WERI-Rb-1 (cell line): Measurements from ENCODE around the gene POLDIP2.

Experiments
- DNase-seq: peaks from one replicate; pipeline ENCODE4 v3.0.0-alpha.2; 2020
- H3K27ac ChIP-seq: fragments of 250-450 bp; sonication (Bioruptor Pico); 2 replicates; pipeline ENCODE4 v1.5.1; 2020; ENCODE audit warnings: mild to moderate bottlenecking, moderate library complexity
- H3K27me3 ChIP-seq: fragments of 250-450 bp; sonication (Bioruptor Pico); 2 replicates; pipeline ENCODE4 v1.5.1; 2021; ENCODE audit warnings: mild to moderate bottlenecking, low read depth, moderate library complexity; ENCODE audit not compliant: insufficient read depth, severe bottlenecking
- H3K36me3 ChIP-seq: fragments of 250-450 bp; sonication (Bioruptor Pico); 2 replicates; pipeline ENCODE4 v1.5.1; 2020; ENCODE audit warnings: mild to moderate bottlenecking, moderate library complexity
- H3K4me3 ChIP-seq: 2 replicates; pipeline ENCODE4 v1.5.1; 2011; ENCODE audit warnings: low read depth, mild to moderate bottlenecking, control low read depth, low read length
- H3K9me3 ChIP-seq: fragments of 250-450 bp; sonication (Bioruptor Pico); 2 replicates; pipeline ENCODE4 v1.5.1; 2021; ENCODE audit warnings: mild to moderate bottlenecking, moderate library complexity; ENCODE audit not compliant: severe bottlenecking
- CTCF ChIP-seq: IDR thresholded peaks from 2 replicates; pipeline ENCODE4 v1.5.1; 2011; ENCODE audit warnings: low read depth, mild to moderate bottlenecking, control low read depth, inconsistent platforms, low read length

POLDIP2 gene

GRCh38 chr17:28386391-28386790 lies 29.1 kb upstream of the POLDIP2 start:
- TF ChIP-seq CTCF: no peak
- Histone ChIP-seq H3K4me3 (no peak overlapping the region), H3K9me3 (no peaks in the 10 kb centered on the region), H3K36me3 (peaks cover 71% of the 10 kb centered on the region), H3K27ac (no peak overlapping the region), H3K27me3 (no peaks in the 10 kb centered on the region)
- DNase-seq: no peak

GRCh38 chr17:28385406-28385805 lies 28.1 kb upstream of the POLDIP2 start:
- no peak overlapping the region for H3K27ac ChIP-seq
- no peaks in the 10 kb centered on the region for H3K27me3 ChIP-seq
- no peak overlapping the region for H3K4me3 ChIP-seq
- no peak for DNase-seq
- H3K36me3 ChIP-seq: peaks cover 61% of the 10 kb centered on the region
- TF ChIP-seq CTCF: no peak
- no peaks in the 10 kb centered on the region for H3K9me3 ChIP-seq

- Histone ChIP-seq H3K27me3 (no peaks in the 10 kb centered on the region), H3K27ac (no peak overlapping the region), H3K9me3 (no peaks in the 10 kb centered on the region), H3K4me3 (no peak overlapping the region), H3K36me3 (peaks cover 57% of the 10 kb centered on the region)
- DNase-seq: no peak
- TF ChIP-seq CTCF: no peak
These were observed 27.7 kb upstream of the POLDIP2 start for GRCh38 chr17:28385037-28385400.

- TF ChIP-seq CTCF: no peak
- Histone ChIP-seq H3K27me3 (no peaks in the 10 kb centered on the region), H3K27ac (no peak overlapping the region), H3K9me3 (no peaks in the 10 kb centered on the region), H3K36me3 (peaks cover 52% of the 10 kb centered on the region), H3K4me3 (no peak overlapping the region)
- no peak for DNase-seq
These were observed 27.1 kb upstream of the POLDIP2 start for GRCh38 chr17:28384281-28385036.

GRCh38 chr17:28381141-28381825 lies 24.0 kb upstream of the POLDIP2 start:
- no peak for DNase-seq
- H3K36me3 ChIP-seq: peaks cover 25% of the 10 kb centered on the region
- H3K4me3 ChIP-seq: no peak overlapping the region
- TF ChIP-seq CTCF: no peak
- no peaks in the 10 kb centered on the region for H3K27me3 ChIP-seq
- no peak overlapping the region for H3K27ac ChIP-seq
- H3K9me3 ChIP-seq: no peaks in the 10 kb centered on the region
